ENCODE results near the gene EXOC6.

The EXOC6 gene

DNA sequence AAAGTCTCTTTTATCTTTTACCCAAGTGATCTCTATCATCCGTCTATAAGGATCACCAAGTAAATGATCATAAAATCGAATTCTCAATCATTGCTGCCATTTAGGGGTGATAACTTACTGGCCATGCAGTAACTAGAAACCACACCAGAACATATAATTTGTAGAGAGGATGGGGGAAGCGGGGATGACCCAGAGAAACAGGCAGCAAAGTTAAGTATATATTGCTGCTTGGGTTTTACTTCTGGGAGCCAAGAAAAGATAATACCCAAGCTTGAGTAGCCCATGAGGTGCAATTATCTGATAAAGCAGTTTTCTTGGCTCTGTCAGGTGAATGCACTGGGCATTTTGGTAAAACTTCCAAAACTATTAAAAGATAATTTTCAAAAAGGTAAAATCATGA is 18.9 kb downstream of the EXOC6 start:
- POLR2A ChIA-PET: no interaction called here
- CTCF ChIA-PET: interaction anchor here (0.6 to 3.2 kb wide), 5 partner anchors 9 to 173 kb away, joined by 3 to 15 read pairs (median 3); no protein-coding TSS in a partner anchor
- no peak for DNase-seq (ENCODE audit: low read depth, low spot score)
- no peak overlapping the region for H3K4me3 ChIP-seq (ENCODE audit: low read depth, low read length)
- TF ChIP-seq, protein P1, sequence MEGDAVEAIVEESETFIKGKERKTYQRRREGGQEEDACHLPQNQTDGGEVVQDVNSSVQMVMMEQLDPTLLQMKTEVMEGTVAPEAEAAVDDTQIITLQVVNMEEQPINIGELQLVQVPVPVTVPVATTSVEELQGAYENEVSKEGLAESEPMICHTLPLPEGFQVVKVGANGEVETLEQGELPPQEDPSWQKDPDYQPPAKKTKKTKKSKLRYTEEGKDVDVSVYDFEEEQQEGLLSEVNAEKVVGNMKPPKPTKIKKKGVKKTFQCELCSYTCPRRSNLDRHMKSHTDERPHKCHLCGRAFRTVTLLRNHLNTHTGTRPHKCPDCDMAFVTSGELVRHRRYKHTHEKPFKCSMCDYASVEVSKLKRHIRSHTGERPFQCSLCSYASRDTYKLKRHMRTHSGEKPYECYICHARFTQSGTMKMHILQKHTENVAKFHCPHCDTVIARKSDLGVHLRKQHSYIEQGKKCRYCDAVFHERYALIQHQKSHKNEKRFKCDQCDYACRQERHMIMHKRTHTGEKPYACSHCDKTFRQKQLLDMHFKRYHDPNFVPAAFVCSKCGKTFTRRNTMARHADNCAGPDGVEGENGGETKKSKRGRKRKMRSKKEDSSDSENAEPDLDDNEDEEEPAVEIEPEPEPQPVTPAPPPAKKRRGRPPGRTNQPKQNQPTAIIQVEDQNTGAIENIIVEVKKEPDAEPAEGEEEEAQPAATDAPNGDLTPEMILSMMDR (IDR thresholded peaks at IDR 0.05; ENCODE audit: insufficient read depth, low read length, missing control alignments): no peak

DNA sequence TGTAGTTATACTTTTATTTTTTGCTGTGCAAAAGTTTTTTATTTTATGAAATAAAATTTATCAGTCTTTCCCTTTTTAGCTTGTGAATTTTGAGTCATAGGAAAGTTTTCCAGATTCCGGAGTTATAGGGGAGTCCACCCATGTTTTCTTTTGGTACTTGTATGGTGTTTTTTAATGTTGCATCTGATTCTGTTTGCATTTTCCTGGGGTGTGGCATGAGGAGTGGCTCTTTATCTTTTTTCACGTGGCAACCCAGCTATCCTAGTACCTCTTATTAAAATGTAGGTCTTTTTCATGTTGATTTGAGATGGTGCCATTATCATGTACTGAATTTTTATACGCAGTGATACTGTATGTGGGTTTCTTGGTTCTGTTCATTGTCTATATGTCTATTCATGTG is 19.7 kb downstream of the EXOC6 start:
- CTCF ChIA-PET: interaction anchor here (1.1 to 3.2 kb wide), 3 partner anchors 13 to 172 kb away, joined by 3 to 15 read pairs (median 3); no protein-coding TSS in a partner anchor
- POLR2A ChIA-PET: no interaction called here
- TF ChIP-seq, protein P1 (IDR thresholded peaks at IDR 0.05; ENCODE audit: insufficient read depth, low read length, missing control alignments): no peak
- no peak overlapping the region for H3K4me3 ChIP-seq (ENCODE audit: low read depth, low read length)
- no peak for DNase-seq (ENCODE audit: low read depth, low spot score)

DNA sequence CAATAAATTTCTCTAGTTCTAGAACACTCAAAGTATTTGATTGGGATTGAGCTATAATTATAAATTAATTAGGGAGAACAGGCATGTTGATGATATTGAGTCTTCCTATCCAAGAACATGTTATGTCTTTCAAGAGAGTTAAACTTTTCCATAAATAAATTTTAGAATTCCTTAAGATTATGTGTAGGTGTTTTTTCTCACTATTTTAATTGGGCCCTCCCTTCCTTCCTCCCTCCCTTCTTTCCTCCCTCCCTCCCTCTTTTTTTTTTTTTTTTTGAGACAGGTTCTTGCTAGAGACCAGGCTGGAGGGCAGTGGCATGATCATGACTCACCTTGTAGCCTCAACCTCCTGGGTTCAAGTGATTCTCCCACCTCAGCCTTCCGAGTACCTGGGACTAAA is 20.2 kb downstream of the EXOC6 start:
- TF ChIP-seq, protein P1 (IDR thresholded peaks at IDR 0.05; ENCODE audit: insufficient read depth, low read length, missing control alignments): no peak
- ChIA-PET CTCF (interaction anchor here (3.2 kb wide), 1 partner anchor 26 kb away, joined by 15 read pairs; no protein-coding TSS in a partner anchor), POLR2A (no interaction called here)
- no peak for DNase-seq (ENCODE audit: low read depth, low spot score)
- H3K4me3 ChIP-seq (ENCODE audit: low read depth, low read length): no peak overlapping the region

DNA sequence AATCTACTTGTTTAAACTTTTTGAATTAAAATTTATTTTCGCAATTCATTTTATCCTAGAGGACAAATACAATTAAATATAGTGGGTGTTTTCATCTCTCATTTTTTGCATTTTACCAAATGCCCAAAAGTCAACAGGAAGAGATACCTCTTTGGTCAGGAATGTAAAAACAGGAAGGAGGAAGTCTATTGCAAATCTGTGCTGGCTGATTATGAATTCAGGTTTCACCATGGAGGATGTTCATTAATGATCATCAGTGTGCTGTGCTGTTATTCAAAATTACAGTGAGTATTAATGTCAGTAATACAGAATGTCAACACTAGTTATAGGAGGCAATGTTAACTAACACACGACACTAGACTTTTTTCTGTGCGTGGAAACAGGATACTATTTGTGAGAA is 24.7 kb downstream of the EXOC6 start:
- no peak overlapping the region for H3K4me3 ChIP-seq (ENCODE audit: low read depth, low read length)
- POLR2A ChIA-PET: no interaction called here
- CTCF ChIA-PET: interaction anchor here (1.5 to 1.7 kb wide), 2 partner anchors 8 to 30 kb away, joined by 8 to 10 read pairs; no protein-coding TSS in a partner anchor
- TF ChIP-seq, protein P1 (IDR thresholded peaks at IDR 0.05; ENCODE audit: insufficient read depth, low read length, missing control alignments): no peak
- no peak for DNase-seq (ENCODE audit: low read depth, low spot score)

DNA sequence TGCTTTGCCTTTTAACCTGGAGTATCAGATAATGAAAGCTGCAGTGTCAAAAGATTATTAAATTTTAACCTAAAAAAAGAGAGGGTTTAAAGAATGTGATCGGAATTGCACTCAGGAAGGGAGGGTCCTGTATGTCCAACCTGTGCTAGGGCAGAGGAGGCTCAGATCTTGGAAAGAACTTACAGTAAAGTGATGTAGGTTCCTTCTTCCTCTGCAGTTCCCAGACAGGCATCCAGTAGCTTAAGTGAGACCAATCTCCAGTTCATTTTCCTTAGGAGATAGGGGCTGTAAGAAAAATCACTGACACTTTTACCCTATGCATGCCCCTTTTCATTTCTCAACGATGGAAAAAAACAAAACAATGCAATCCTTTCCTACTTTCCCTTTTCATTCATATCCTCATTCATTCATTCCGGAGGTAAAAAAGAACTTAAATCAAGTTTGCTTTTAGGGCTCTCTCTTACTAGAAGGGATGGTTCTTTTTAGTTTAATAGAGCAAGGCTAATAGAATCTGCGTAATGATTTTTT is 28.3 kb downstream of the EXOC6 start:
- CTCF ChIA-PET: interaction anchor here (0.7 to 4.3 kb wide), 5 partner anchors 9 to 359 kb away, joined by 3 to 24 read pairs (median 3); no protein-coding TSS in a partner anchor
- TF ChIP-seq, protein P1 (IDR thresholded peaks at IDR 0.05; ENCODE audit: insufficient read depth, low read length, missing control alignments): no peak
- POLR2A ChIA-PET: no interaction called here

DNA sequence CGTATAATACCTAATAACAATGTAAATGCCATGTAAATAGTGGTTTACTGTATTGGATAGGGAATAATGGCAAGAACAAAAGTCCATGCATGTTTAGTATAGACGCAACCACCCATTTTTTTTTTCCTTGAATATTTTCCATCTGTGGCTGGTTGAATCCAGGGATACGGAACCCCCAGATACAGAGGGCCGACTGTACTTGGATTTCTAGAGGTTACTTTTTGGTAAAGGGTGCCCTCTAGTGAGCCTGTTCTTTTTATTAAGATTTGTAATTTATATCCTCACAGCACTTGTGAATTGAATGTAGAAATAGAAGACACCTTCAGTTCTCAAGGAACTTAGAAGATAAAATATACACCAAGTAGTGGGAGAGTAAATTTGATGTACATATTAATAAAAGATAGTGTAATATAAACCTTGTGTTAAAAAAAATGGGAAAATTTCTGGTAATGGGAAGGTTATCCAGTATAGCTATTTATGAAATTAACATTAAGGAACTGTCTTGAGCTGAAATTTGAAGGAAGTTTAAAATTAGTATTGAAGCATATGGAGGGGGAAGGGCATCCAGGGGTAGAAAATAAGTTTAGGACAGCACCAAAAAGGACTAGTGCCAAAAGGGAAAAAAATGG is 32.0 kb downstream of the EXOC6 start:
- POLR2A ChIA-PET: no interaction called here
- TF ChIP-seq, protein P1 (IDR thresholded peaks at IDR 0.05; ENCODE audit: insufficient read depth, low read length, missing control alignments): peak; percentile 22
- CTCF ChIA-PET: interaction anchor here (0.7 to 1.9 kb wide), 10 partner anchors 8 to 369 kb away, joined by 3 to 19 read pairs (median 3); no protein-coding TSS in a partner anchor
- DNase-seq (ENCODE audit: low read depth, low spot score): no peak
- no peak overlapping the region for H3K4me3 ChIP-seq (ENCODE audit: low read depth, low read length)

More for the DNA sequence above, 28.3 kb downstream of the EXOC6 start:
- DNase-seq (ENCODE audit: low read depth, low spot score): no peak
- no peak overlapping the region for H3K4me3 ChIP-seq (ENCODE audit: low read depth, low read length)

Data from AG04449 (cell line).